Superior temporal gyrus (tissue), 1 donor: Measurements from ENCODE around the gene VIT.
"Not testable (repeated sequence)": the region's sequence is repeated elsewhere in the genome, so short reads cannot be mapped to it uniquely, and the experiment has no call there.

Source experiments
- DNase-seq: peaks from one replicate; pipeline ENCODE4 v3.0.0-alpha.2; 2016; ENCODE audit errors: extremely low spot score

The VIT gene

DNA sequence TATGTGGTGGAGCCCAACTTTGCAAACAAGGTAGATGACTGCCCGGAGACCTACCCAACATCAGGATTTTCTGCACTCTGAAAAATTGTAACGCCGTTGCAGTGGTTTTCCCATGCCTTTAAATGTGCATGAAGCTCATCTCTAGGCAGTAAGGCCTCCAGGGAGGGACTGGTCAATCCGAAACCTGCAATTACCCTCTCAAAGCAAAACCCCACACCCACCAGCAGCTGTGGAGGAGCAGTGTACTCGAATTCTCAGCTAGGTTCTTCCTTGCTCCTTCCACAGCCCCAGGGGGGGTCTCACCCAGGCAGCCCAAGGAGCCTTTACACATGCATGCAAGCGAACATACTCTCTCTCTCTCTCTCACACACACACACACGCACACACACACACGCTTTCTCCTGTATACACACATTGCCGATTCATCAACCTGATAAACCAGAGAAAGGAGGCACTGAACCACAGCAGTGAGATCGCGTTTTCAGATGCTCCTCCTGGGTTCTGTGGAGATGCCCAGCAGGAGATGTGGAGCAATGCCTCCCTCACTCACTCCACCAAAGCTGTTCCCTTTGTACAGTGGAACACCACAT is 109.2 kb downstream of the VIT start:
- no peak for DNase-seq

- DNase-seq = no peak
Measured at GRCh38 chr2:36807223-36807886, 110.8 kb downstream of the VIT start.

DNA sequence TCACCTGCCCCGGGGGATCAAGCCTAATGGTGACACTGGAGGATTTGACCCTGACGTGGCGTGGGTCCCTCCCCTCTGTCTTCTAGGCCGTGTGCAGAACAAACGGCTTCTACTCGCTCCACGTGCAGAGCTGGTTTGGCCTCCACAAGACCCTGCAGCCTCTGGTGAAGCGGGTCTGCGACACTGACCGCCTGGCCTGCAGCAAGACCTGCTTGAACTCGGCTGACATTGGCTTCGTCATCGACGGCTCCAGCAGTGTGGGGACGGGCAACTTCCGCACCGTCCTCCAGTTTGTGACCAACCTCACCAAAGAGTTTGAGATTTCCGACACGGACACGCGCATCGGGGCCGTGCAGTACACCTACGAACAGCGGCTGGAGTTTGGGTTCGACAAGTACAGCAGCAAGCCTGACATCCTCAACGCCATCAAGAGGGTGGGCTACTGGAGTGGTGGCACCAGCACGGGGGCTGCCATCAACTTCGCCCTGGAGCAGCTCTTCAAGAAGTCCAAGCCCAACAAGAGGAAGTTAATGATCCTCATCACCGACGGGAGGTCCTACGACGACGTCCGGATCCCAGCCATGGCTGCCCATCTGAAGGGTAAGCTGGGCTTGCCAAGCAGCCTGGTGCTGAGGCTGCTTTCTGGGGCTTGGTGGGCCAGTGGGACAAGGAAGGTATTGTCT is 112.0 kb downstream of the VIT start:
- DNase-seq = no peak

- DNase-seq = no peak
Measured at GRCh38 chr2:36809069-36809445, 112.5 kb downstream of the VIT start.

DNA sequence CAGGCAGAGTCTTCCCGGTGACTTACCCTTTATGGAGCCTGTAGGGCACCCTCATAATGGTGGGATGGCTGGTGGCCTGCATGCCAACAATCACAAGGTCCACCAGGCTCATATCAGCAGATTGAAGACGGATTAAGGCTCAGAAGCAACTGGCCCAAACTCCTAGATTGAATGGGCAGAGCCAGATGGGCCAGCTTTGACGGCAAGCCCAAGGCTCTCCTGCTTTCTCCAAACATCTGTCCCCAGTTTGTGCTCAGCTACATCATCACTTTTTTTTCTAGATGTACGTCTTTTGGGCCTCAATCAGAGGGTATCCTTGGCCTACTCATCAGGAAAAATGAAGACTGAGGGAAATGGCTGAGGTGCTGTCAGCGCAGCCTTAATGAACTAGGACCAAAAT is 114.6 kb downstream of the VIT start:
- no peak for DNase-seq

- DNase-seq = no peak
Measured at GRCh38 chr2:36812196-36812595, 115.7 kb downstream of the VIT start.

DNA sequence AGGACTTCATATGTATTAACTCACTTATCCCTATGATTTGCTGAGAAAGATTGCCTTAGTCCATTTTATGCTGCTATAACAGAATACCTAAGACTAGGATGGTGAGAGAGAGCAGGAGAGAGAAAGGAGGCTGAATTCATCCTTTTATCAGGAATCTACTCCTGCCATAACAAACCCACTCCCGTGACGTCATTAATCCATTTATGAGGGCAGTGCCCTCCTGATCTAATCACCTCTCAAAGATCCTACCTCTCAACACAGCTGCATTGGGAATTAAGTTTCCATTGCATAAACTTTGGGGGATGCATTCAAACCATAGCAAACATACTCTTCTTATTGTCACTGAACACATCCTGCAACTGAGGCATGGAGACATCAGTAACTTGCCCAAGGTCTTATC is 122.0 kb downstream of the VIT start:
- DNase-seq = no peak

- no peak for DNase-seq
Measured at GRCh38 chr2:36819095-36819711, 122.7 kb downstream of the VIT start.

DNA sequence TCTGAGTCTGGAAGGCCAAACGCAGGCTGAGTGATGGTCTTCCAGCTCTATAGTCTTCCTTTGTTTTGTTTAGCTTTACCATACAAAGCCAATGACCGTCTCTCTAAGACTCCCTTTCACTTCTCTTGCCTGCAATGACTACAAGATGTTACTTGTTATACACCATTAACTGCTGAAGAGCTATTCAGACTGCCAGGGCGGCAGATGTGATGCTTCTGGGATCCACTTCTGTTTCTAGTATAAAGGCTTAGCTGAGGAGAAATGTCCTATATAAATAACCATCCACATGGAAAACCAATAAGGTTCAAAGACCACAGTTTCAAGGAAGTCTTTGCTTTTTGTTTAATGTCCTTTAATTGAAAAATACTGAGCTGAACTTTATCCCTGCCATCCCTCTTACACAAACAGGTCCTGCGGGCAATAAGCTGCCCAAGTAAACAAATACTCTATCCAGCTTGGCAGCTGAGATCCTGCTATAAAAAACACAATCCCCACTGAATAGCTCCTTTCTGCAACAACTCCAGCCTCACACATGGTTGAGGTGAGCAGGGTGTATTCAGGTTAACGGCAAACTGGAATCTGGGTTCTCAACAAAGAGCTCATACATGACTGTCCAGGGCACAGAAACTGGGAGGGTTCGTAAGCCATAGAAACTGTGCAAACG is 124.6 kb downstream of the VIT start:
- DNase-seq = no peak

DNA sequence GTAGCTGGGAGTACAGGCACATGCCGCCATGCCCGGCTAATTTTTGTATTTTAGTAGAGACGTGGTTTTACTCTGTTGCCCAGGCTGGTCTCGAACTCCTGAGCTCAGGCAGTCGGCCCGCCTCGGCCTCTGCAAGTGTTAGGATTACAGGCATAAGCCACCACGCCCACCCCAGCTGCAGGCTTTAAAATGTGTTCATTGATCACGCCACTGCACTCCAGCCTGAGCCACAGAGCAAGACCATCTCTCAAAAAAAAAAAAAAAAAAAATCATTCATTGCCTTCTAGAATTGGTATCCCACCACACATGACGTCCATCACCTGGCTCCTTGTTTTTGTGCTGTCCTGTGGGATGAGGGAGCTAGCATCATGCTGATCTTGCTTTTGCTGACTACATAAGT is 127.4 kb downstream of the VIT start:
- DNase-seq = no peak

DNA sequence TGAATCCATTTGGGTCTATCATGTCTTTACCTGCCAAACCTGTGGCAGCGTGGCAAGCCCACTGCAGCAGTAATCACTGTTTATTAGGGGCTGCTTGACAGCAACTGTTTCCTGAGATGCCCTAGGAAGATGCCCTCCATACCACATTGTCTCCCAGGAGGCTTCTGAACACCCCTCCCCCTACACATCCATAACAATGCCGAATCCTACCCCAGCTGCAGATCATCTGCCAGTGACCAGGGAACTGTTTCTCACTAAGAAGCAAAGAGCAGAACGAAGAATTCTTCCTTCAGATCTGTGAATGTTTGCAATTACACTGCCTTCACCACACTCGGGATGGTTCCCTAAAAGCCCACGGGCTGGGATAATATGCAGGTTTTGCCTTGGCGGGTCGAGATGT is 127.8 kb downstream of the VIT start:
- DNase-seq = no peak

DNA sequence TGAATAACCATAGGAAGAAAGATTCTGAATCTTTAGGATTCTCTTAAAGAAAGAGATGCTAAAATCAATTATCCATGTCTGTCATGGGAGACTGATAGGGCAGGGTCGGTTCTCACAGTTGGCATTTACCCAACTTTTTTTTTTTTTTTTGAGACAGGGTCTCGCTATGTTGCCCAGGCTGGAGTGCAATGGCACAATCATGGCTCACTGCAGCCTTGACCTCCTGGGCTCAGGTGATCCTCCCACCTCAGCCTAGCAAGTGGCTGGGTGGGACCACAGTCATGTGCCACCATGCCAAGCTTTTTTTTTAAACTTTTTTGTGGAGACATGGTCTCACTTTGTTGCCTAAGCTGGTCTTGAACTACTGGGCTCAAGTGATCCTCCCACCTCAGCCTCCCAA is 128.2 kb downstream of the VIT start:
- not testable (repeated sequence) for DNase-seq

DNA sequence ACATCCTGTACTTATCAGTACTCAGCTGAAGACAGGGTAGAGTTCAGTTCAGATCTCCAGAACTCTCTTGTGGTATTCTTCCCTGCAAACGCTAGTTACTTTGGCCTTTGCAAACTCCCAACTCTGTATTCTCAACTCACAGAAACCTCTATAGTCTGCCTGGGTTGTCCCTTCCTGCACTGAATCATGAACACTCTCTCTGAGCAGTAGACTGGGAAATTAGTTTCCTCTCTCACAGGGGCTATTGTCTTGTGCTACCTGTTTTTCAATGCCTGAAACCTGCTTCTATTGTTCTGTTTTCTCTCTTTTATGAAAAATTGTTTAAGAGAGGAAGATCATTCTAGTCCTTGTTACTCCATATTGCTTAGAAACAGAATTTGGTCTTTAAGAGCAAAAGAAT is 134.7 kb downstream of the VIT start:
- no peak for DNase-seq

GRCh38 chr2:36834203-36834602 is 137.7 kb downstream of the VIT start:
- DNase-seq = no peak

DNA sequence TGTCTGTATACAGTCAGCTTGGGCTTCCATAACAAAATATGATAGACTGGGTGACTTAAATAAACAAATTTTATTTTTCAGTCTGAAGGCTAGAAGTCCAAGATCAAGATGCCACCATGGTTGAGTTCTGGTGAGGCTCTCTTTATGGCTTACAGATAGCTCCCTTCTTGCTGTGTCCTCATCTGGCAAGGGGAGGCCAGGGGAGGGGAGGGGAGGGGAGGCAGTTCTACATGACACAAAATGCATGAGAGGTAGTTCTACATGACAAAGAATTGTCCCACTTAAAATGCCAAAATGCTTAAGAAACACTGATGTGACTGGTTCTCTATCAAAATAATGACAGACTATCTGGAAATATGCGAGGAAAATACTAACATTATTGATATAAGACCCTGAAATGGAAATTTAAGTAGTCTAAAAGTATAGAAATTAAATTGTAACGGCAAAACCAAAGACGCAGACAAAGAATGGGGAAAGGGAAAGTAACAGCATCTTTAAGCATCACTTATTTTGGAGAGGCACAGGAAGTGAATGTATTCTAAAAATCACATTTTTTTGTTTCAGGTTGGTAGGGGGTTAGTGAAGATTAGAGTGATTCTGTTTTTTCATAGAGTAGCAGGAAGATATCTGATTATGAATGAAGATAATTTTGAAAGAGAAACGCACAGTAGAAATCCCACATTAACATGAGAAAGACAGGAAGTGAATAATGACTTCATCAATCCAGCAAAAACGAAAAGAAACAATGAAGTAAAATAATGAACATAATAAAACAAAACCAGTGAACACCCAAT is 138.4 kb downstream of the VIT start:
- DNase-seq = no peak

- DNase-seq = no peak
Measured at GRCh38 chr2:36839976-36840617, 143.6 kb downstream of the VIT start.

- no peak for DNase-seq
Measured at GRCh38 chr2:36843838-36844237, 147.3 kb downstream of the VIT start.

- DNase-seq = no peak
Measured at GRCh38 chr2:36849265-36849664, 152.8 kb downstream of the VIT start.

- no peak for DNase-seq
Measured at GRCh38 chr2:36854241-36854640, 157.7 kb downstream of the VIT start.

DNA sequence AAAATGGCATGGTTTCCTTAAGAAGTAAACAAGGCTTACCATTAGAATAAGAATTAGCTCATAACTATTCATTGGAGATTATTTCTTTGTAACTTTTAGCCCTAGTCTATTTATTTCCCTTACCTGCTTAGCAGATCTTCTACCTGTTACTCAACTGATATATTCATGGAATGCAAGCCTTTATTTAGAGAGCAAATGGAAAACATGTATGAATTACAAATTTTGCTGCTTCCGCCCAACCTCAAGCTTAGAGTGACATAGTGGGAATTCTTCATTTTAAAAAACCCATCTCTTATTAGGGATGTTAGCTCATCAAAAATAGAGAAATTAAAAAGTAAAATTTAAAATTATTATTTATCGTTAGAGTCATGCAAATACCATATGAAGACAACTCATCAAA is 158.9 kb downstream of the VIT start:
- no peak for DNase-seq

DNA sequence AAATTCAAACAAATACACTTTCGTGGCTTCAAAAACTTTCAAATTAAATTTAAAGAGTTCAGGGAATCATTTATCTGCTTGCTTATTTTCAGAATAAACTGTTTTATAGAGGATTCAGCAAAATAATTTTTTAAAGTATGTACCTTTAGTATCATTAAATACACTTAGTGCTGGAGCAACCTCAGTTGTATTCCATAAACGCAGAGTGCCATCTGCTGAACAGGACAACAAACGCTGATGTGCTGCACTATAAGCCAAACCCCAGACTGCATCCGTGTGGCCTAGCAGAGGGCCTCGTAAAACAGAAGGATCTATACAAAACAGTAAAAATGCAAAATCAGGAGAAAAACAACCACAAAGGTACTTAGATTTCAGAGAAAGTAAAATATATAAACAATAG is 161.2 kb downstream of the VIT start:
- DNase-seq = peak; percentile 47
